ENCODE data around the gene DEFB121.
A peak's percentile ranks its signal among the peaks of the same experiment; 100 is the strongest.
"Not testable (repeated sequence)": the region's sequence is repeated elsewhere in the genome, so short reads cannot be mapped to it uniquely, and the experiment has no call there.

Gene DEFB121

GRCh38 chr20:31440012-31440659 is 34.1 kb upstream of the DEFB121 start, which contains the start of gene DEFB123:
DEFB123 (plus strand) TSS chr20:31440632; CDS start chr20:31440699, 67 bp downstream.
- no peaks in the 10 kb centered on the region for H3K36me3 ChIP-seq
- DNase-seq = no peak

GRCh38 chr20:31430568-31431115 is 24.6 kb upstream of the DEFB121 start:
- no peak overlapping the region for H3K4me3 ChIP-seq (ENCODE audit: low read depth, low read length)
- TF ChIP-seq CTCF (IDR thresholded peaks at IDR 0.05; ENCODE audit: low read depth, low read length) = no peak
- H3K27ac ChIP-seq = no peak overlapping the region
- no peaks in the 10 kb centered on the region for H3K9me3 ChIP-seq (ENCODE audit: severe bottlenecking)
- DNase-seq = no peak
- no peaks in the 10 kb centered on the region for H3K36me3 ChIP-seq
- H3K27me3 ChIP-seq (ENCODE audit: insufficient read depth, low read depth, severe bottlenecking) = no peaks in the 10 kb centered on the region

More at GRCh38 chr20:31440012-31440659, 34.1 kb upstream of the DEFB121 start, which contains the start of gene DEFB123:
- H3K9me3 ChIP-seq (ENCODE audit: severe bottlenecking) = no peaks in the 10 kb centered on the region
- H3K27ac ChIP-seq = no peak within 1 kb of the TSS
- H3K27me3 ChIP-seq (ENCODE audit: insufficient read depth, low read depth, severe bottlenecking) = peaks cover 2% of the 10 kb centered on the region
- peak; percentile 48 for TF ChIP-seq CTCF (IDR thresholded peaks at IDR 0.05; ENCODE audit: low read depth, low read length)
- H3K4me3 ChIP-seq (ENCODE audit: low read depth, low read length) = no peak within 1 kb of the TSS

- not testable (repeated sequence) for H3K9me3 ChIP-seq (ENCODE audit: severe bottlenecking); H3K36me3 ChIP-seq; DNase-seq; H3K4me3 ChIP-seq (ENCODE audit: low read depth, low read length); H3K27ac ChIP-seq; H3K27me3 ChIP-seq (ENCODE audit: insufficient read depth, low read depth, severe bottlenecking)
Observed at GRCh38 chr20:31427576-31427975, 21.6 kb upstream of the DEFB121 start.

- H3K36me3 ChIP-seq; DNase-seq; H3K9me3 ChIP-seq (ENCODE audit: severe bottlenecking); H3K27ac ChIP-seq; H3K4me3 ChIP-seq (ENCODE audit: low read depth, low read length); H3K27me3 ChIP-seq (ENCODE audit: insufficient read depth, low read depth, severe bottlenecking): not testable (repeated sequence)
Observed at GRCh38 chr20:31426891-31427551, 21.0 kb upstream of the DEFB121 start.

GRCh38 chr20:31425797-31426196 is 19.8 kb upstream of the DEFB121 start:
- Histone ChIP-seq H3K4me3 (ENCODE audit: low read depth, low read length) (no peak overlapping the region), H3K27ac (no peak overlapping the region), H3K9me3 (ENCODE audit: severe bottlenecking) (no peaks in the 10 kb centered on the region), H3K36me3 (no peaks in the 10 kb centered on the region), H3K27me3 (ENCODE audit: insufficient read depth, low read depth, severe bottlenecking) (no peaks in the 10 kb centered on the region)
- TF ChIP-seq CTCF (IDR thresholded peaks at IDR 0.05; ENCODE audit: low read depth, low read length) = no peak
- DNase-seq = no peak

GRCh38 chr20:31418307-31418706 is 12.3 kb upstream of the DEFB121 start:
- H3K9me3 ChIP-seq (ENCODE audit: severe bottlenecking) = no peaks in the 10 kb centered on the region
- no peak for TF ChIP-seq CTCF (IDR thresholded peaks at IDR 0.05; ENCODE audit: low read depth, low read length)
- peaks cover 4% of the 10 kb centered on the region for H3K27me3 ChIP-seq (ENCODE audit: insufficient read depth, low read depth, severe bottlenecking)
- H3K36me3 ChIP-seq = no peaks in the 10 kb centered on the region
- H3K27ac ChIP-seq = no peak overlapping the region
- DNase-seq = no peak
- H3K4me3 ChIP-seq (ENCODE audit: low read depth, low read length) = no peak overlapping the region

Data from WERI-Rb-1 (cell line).